GM18520 (cell line): Measurements from ENCODE around the gene TRIP10.
"Not testable (repeated sequence)": the region's sequence is repeated elsewhere in the genome, so short reads cannot be mapped to it uniquely, and the experiment has no call there.

Source experiments
- ATAC-seq: cut with Tn5 transposase; IDR thresholded peaks from one replicate; pipeline ENCODE4 v1.9.1; 2021; ENCODE audit not compliant: unreplicated experiment

The TRIP10 gene

DNA sequence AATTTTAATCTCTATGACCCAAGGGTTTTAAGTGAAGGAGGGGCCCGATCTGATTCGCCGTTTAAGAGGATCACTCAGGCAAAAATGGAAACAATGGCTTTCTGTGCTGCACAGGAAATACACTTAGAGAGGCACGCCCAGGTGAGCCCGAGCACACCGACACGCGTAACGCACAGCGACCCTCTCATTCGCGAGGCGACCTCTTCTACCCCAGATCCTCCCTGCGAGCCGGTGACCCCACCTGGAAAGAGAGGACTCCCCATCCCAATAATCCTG, 27.5 kb downstream of the TRIP10 start:
- ATAC-seq = peak; percentile 6

DNA sequence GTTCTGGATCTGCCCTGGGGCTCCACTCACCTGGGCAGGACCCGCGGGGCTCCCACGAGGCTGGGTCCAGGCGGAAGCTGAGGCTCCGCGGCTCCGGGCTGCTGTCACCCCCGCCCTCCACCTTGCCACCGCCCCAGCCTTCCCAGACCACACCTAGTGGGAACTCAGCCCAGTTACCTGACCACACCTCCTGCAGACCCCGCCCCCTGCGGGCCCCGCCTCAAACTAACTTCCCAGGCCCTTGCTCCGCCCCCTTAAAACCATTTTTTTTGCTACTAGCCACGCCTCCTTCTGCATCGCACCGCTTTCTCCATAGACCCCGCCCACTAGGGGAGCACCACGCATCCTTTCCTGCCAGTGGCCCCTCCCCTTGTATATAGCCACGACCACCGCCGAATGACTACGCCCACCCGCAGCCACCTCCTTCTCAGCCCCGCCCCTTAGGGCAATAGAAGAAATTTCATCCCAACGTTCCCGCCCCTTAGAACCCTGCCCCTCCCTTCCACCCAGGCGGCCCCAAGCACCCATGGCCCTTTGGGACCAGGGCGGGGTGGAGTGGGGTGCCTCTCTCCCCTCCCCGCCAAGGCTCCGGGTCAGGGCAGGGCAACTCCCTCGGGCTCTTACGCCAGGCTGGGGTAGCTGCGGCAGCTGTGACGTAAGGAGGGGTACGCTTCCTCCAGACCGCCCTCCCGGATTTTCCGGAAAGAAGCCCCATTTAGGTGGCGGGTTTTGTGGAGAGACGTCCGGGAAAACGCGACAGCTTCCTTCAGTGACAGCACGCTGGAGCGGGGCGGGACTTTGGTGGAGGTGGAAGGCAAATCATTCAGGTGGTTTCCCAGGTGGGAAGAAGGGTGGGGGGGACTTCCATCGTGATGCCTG, 28.1 kb downstream of the TRIP10 start, which contains the start of gene SH2D3A:
SH2D3A (minus strand) TSS at position 79 of the 879 bp plus-strand sequence. CDS start 3,687 bp downstream, outside the sequence.
- ATAC-seq = peak; percentile 68

DNA sequence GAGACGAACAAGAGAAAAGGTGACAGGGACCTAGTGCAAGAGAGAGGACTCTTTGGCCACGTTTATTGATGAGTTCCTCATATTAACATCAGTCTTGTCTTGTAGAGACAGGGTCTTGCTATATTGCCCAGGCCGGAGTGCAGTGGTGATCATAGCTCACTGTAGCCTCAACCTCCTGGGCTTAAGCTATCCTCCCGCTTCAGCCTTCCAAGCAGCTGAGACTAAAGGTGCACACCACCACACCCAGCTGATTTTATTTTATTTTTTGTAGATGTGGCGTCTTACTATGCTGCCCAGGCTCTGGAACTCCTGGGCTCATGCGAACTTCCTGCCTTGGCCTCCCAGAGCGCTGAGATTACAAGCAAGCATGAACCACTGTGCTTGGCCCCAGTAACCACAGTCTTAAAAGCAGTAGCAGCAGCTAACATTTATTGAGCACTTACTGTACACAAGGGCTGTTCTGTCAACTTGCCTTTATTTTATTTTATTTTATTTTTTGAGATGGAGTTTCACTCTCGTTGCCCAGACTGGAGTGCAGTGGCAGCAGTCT, 28.8 kb downstream of the TRIP10 start:
- ATAC-seq = no peak

DNA sequence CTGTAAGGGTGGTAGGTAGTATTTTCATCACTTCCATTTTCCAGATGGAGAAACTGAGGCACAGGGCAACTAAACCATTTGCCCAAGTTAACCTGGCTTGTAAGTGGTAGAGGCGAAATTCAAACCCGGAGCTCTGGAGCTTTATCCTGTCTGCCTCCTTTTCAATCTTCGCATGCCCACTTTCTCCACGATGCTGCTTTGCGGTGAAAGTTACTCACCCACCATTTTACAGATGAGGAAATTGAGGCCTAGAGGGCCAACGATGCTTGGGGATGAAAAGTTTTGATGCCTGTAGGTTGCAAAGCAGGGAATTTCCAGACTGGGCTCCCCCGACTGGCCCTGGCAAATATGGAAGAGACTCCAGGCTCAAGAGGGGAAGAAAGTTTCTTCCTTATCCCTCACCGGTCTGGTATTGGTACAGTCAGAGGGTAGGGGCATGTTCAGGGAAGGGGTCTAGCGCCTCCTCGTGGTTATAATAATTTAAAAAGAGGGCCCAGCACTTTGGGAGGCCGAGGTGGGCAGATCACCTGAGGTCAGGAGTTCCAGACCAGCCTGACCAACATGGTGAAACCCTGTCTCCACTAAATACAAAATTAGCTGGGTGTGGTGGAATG, 29.6 kb downstream of the TRIP10 start:
- no peak for ATAC-seq

DNA sequence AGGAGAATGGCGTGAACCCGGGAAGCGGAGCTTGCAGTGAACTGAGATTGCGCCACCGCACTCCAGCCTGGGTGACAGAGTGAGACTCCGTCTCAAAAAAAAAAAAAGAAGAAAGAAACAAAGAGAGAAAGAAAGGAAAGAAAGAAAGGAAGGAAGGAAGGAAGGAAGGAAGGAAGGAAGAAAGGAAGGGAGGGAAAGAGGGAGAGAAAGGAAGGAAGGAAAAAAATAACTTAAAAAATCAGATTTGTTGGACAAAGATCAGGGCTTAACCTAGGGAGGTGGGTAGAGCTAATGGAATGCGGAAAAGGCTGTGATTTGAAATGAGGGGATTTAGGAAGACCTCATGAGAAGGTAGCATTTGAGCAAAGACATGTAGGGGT, 32.2 kb downstream of the TRIP10 start:
- ATAC-seq = not testable (repeated sequence)

DNA sequence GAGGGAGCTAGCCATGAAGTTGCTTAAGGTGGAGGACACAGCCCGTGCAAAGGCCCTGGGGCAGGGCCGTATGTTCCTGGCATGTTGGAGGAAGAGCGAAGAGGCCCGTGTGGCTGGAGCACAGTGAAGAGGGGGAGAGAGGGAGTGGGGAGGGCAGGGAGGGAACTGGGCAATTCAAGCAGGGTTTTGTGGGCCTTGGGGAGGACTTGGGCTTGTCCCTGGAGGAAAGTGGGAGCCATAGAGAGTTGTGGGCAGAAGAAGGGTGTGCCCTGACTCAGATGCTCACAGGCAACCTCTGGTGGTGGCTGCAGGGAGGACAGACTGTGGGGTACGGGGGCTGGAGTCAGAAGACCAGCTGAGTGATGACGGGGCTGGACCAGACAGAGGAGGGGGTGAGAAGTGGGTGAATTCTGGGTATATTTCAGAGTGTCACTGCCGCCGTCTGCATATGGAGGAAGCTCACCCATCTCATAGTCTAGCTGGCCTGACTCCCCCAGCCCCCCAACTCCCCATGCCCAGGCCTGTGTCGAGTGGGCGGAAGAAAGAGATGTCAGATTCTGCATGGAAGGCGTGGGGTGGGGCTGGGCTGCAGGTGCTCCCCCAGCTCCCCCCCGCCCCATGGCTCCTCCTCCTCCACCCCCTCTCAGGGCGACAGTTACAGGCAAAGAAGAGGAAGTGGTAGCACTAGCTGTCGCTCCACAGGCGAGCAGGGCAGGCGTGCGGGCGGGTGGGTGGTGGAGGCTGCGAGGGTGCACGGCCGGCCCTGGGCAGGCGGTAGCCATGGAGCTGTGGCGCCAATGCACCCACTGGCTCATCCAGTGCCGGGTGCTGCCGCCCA, 32.8 kb downstream of the TRIP10 start, which contains the start of gene VAV1:
VAV1 (plus strand) TSS at position 681 of the 838 bp plus-strand sequence; CDS start at position 781, 100 bp downstream.
- ATAC-seq = no peak

DNA sequence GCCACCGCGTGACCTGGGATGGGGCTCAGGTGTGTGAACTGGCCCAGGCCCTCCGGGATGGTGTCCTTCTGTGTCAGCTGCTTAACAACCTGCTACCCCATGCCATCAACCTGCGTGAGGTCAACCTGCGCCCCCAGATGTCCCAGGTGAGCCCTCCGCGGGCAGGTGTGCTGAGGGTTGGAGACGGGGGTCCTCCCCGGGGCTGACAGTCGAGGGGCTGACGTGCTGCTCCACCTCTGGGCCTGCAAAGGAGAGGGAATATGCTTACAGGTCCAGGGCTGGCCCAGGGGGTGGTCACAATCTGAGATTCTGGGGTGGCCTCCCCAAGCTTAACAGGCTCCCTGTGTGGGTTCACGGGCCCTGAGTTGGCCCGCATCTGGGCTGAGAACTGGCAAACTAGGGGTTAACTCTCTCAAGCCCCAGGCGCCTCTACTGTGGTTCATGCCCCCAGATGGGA, 33.4 kb downstream of the TRIP10 start:
- no peak for ATAC-seq

DNA sequence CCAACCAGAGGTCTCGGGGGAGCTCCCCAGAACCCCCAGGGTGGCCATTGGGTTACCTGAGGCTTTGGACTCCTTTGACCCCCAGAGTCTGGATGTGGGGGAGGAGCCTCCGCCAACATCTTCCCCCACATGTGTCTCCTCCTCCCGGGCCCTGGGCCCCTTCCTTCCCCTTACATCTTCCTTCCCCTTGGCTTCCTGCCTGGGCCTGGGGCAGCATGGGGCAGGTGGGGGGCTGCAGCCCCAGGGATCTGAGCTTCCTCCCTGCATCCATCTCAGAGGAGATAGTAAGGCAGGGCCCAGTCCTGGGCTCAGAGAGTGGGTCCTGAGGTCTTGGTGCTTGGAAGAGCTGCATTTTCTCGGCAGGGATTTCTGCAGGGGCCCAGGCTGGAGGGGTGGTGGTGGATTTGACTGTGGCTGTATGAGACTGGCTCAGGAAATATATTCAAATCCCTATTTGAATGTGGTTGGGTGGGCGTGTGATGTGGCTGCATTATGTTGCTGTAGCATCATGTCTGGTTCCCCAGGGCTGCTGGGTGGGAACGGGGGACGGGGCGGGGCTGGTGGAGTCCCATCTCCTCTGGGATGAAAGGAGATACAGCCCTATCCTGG, 33.9 kb downstream of the TRIP10 start:
- ATAC-seq = no peak

DNA sequence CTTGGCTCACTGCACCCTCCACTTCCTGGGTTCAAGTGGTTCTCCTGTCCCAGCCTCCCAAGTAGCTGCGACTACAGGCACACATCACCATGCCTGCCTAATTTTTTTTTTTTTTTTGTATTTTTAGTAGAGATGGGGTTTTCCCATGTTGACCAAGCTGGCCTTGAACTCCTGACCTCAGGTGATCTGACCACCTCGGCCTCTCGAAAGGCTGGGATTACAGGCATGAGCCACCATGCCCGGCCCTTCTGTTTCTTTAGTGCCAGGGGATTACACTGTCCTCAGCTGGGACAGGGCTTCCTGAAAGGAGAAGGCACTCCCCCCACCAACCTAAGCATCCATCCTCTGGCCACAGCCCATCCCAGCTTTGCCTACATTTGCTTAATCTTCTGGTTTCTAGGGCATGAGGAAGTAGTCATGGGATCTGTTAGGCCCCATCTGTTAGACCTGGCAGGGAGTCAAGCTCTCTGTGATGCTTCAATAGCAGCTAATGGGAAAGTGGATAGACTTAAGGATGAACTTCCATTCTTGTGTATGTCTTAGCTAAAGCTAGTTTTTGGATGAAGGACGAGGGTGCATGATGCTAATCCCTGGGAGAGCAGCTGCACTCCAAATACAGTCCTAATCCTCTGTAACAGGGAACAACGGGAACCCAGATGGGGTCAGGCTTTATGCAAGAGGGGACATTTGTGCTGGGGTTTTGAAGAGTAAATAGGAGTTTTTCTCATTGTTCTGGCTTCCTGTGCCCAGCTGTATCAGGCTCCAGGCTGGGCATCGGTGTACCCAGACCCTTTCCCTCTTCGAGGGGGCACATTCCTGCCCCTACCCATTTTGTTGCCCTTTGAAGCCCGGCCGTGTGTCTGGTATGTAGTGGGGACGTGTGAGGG, 35.6 kb downstream of the TRIP10 start:
- no peak for ATAC-seq

DNA sequence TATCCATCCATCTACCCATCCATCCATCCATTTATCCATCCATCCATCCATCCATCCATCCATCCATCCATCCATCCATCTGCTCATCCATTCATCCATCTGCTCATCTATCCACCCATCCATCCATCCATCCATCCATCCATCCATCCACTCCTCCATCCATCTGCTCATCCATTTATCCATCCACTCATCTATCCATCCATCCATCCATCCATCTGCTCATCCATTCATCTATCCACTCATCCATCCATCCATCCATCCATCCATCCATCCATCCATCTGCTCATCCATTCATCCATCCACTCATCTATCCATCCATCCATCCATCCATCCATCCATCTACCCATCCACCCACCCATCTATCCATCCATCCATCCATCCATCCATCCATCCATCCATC, 36.6 kb downstream of the TRIP10 start:
- not testable (repeated sequence) for ATAC-seq

DNA sequence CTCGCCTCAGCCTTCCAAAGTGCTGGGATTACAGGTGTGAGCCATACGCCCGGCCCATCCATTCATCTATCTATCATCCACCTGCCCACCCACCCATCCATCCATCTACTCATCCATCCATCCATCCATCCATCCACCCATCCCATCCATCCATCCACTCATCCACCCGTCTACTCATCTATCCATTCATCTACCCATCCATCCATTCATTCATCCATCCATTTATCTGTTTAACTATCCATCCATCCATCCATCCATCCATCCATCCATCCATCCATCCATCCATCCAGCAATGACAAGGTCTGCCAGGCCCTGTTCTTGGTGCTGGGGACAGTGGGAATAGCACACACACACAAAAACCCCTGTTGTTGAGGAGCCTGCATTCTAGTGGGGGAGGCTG, 37.5 kb downstream of the TRIP10 start:
- no peak for ATAC-seq

DNA sequence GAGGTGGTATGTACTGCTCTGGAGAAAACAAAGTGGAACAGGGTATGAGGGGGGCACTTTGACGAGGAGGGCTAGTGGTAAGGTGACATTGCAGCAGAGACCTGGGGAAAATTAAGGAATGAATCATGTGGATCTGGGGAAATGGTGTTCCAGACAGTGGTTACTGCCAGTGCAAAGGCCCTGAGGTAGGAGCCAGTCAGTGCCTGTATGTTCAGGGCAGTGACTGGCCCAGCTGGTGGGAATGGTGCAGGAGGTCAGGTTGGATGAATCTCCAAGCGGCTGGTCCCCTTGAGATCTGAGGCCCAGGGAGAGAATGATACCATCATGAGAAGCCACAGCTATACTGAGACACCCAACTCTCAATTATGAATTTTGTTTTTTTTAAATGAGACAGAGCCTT, 38.0 kb downstream of the TRIP10 start:
- no peak for ATAC-seq

DNA sequence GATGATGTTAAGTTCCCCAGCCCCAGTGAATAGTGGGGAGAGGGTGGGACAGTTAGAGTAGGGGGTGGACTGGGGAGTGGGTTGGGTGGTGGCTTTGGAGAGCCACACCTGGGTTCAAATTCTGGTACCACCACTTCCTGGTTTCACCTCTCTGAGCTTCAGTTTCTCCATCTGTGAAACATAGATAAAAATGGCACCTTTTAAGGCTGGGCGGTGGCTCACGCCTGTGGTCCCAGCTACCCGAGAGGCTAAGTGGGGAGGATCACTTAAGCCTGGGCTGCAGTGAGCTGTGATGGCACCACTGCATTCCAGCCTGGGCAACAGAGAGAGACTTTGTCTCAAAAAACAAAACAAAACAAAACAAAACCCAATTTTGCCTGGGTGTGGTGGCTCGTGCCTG, 38.9 kb downstream of the TRIP10 start:
- ATAC-seq = no peak

DNA sequence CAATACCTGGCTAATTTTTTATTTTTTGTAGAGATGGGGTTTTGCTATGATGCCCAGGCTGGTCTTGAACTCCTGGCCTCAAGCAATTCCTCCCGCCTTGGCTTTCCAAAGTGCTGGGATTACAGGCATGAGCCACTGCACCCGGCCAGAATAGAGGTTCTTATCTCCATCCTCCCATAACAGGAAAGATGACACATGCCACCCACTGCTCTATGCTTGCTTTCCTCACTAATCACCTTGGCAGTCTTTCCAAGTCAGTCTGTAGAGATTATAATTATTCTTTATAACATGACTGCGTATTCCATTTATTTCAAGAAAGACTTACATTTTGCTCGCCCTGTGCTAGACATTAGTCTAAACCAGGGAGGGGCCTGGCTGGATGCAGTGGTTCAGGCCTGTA, 39.7 kb downstream of the TRIP10 start:
- no peak for ATAC-seq

DNA sequence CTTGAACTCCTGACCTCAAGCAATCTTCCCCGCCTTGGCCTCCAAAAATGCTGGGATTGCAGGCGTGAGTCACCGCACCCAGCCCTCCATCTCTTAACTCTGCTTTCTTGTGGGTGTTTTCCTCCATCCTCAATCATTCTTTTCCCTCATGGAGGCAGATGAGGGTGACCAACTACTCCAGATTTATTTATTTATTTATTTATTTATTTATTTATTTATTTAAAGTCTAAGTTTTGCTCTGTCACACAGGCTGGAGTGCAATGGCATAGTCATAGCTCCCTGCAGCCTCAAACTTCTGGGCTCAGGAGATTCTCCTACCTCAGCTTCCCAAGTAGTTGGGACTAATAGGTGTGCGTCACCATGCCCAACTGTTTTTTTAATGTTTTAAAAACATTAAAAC, 47.9 kb downstream of the TRIP10 start:
- ATAC-seq = no peak

DNA sequence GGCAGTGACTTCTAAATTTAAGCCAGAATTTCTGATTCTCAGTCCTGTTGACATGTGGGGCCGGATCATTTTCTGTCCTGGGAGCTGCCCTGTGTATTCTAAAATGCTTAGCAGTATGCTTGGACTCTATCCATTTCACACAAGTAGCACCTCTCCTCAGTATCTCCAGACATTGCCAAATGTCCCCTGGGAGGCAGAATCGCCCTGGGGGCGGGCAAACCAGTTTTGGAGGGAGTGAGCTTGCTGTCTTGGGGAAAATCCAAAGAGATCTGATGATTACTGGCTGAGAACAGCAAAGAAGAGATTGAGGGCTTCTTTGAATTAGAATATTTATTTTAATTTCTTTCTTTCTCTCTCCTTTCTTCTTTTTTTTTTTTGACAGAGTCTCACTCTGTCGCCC, 49.4 kb downstream of the TRIP10 start:
- no peak for ATAC-seq

DNA sequence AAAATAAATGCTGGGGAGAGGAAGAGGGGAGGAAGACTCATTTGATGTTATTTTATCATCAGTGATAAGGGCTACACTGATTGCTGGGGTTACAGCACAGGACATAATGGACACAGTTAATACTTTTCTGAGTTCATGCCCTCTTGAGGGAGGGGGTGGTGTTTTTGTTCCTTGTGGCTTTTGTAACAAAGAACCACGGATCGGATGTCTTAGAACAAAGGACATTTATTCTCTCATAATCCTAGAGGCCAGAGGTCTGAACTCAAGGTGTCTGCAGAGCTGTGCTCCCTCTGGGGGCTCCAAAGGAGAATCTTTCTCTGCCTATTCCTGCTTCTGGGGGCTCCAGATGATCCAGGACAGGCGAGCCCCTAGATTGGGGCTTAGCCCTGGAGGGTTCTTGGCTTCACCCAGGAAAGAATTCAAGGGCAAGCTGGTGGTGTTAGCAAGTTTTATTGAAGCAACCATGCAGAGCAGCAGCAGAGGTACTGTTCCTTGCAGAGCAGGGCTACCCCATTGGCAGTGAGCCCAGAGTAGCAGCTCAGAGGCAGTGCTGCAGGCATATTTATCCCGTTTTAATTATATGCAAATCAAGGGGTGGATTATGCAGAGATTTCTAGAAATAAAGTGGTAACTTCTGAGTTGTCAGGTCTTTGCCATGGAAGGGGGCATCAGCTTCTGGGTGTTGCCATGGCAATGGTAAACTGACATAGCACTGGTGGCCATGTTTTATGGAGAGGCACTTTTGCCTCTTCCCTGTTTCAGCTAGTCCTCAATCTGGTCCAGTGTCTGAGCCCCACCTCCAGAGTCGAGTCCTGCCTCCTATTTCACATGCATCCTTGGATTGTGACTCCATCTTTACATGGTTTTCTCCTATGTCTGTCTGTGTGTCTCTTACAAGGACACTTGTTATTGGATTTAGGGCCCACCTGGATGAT, 51.0 kb downstream of the TRIP10 start:
- no peak for ATAC-seq

DNA sequence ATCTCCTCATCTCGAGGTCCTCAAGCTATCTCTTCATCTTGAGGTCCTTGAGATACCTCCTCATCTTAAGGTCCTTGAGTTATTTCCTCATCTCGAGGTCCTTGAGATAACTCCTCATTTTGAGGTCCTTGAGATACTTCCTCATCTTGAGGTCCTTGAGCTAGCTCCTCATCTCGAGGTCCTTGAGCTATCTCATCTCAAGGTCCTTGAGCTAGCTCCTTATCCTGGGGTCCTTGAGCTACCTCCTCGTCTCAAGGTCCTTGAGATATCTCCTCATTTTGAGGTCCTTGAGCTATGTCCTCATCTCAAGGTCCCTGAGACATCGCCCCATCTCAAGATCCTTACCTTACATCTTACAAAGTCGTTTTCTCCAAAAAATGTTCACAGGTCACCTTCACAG, 51.8 kb downstream of the TRIP10 start:
- no peak for ATAC-seq

DNA sequence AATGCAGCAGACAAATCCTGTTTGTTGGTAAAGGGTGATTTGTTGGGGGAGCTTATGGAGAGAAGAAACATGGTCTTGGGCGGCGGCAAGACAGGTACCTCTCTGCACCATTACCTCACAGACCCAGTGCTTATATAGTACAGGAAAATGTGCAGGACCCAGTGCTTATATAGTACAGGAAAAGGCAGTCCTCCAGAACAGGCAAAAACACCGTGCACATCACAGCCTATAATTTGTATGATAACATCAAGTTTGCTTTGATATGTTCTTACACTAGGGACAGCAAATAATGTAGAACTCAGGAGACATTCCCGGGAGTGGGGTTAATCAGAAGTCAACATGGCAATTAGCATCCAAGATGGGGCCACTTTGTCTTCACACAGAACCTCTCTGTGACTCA, 53.9 kb downstream of the TRIP10 start:
- no peak for ATAC-seq
